ENCODE results near the gene REPIN1.

GRCh38 chr7:150357771-150358427 lies 10.7 kb upstream of the REPIN1 start:
- no peak for TF ChIP-seq CTCF (IDR thresholded peaks at IDR 0.05)
- TF ChIP-seq POLR2A (IDR thresholded peaks at IDR 0.05): no peak
